ENCODE data around the gene STXBP4.

STXBP4 gene, protein sequence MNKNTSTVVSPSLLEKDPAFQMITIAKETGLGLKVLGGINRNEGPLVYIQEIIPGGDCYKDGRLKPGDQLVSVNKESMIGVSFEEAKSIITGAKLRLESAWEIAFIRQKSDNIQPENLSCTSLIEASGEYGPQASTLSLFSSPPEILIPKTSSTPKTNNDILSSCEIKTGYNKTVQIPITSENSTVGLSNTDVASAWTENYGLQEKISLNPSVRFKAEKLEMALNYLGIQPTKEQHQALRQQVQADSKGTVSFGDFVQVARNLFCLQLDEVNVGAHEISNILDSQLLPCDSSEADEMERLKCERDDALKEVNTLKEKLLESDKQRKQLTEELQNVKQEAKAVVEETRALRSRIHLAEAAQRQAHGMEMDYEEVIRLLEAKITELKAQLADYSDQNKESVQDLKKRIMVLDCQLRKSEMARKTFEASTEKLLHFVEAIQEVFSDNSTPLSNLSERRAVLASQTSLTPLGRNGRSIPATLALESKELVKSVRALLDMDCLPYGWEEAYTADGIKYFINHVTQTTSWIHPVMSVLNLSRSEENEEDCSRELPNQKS

DNA sequence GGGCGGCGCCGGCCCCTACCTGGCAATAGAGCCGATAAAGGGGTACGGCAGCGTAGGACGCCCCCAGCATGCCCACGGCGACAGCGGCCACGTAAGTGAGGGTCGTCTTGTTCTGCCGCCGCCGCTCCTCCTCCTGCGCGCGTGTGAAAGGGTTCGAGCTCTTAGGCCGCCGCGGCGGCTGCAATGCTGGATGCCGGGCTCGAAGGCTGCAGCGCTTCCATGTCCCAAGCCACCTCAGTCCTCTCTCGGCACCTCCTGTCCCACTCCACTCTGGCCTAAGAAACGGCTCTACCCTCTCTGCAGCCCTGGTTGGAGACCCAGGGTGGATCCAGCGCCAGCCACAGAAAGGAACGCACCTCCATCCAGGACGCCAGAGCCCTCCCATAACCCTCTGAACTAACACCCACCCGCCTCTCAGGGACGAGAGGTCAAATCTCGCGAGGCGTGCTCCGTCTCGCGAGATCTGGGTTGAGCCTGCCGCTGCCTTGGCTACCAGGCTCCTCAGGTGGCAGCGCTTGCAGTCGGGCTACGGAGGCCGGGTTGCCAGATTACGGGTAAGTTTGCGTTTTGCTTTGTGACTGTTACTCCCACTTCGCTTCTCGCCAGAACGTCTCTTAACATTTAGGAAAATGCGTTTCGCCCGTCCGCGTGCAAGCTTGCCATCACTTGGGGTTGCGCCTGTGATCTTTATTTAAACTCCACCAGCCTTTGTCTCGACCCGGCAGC, at the start of gene STXBP4, which contains the start of gene COX11:
STXBP4 (plus strand) TSS at position 504 of the 726 bp plus-strand sequence. CDS start 17,455 bp downstream, outside the sequence.
COX11 (minus strand) TSS at position 393 of the 726 bp plus-strand sequence; CDS start at position 385, 8 bp downstream.
- peak within 1 kb of the TSS; percentile 85 to 96 for H3K4me3 ChIP-seq (ENCODE audit: low read depth in 1 of 2, low read length in 2 of 2)
- peak within 1 kb of the TSS; percentile 92 for H3K27ac ChIP-seq (ENCODE audit: low read depth, low read length)
- no peaks in the 10 kb centered on the region for H3K27me3 ChIP-seq (ENCODE audit: control insufficient read depth in 1 of 2, insufficient read depth in 2 of 2, low read length in 2 of 2)
- no peaks in the 10 kb centered on the region for H3K9me3 ChIP-seq (ENCODE audit: low read length)
- peak within 1 kb of the TSS; percentile 56 for H3K9ac ChIP-seq (ENCODE audit: low read length)
- H3K36me3 ChIP-seq (ENCODE audit: insufficient read depth, low read length): peaks cover 14% of the 10 kb centered on the region
- H3K4me1 ChIP-seq (ENCODE audit: insufficient read depth, low read length): peaks cover 13% of the 10 kb centered on the region

- Histone ChIP-seq H3K9me3 (ENCODE audit: low read length) (no peaks in the 10 kb centered on the region), H3K9ac (ENCODE audit: low read length) (no peak overlapping the region), H3K27me3 (ENCODE audit: control insufficient read depth in 1 of 2, insufficient read depth in 2 of 2, low read length in 2 of 2) (no peaks in the 10 kb centered on the region), H3K36me3 (ENCODE audit: insufficient read depth, low read length) (peaks cover 7% of the 10 kb centered on the region), H3K4me1 (ENCODE audit: insufficient read depth, low read length) (no peaks in the 10 kb centered on the region), H3K27ac (ENCODE audit: low read depth, low read length) (no peak overlapping the region), H3K4me3 (ENCODE audit: low read depth in 1 of 2, low read length in 2 of 2) (no peak overlapping the region)
Observed at GRCh38 chr17:54919425-54919824, 49.1 kb upstream of the STXBP4 start.

DNA sequence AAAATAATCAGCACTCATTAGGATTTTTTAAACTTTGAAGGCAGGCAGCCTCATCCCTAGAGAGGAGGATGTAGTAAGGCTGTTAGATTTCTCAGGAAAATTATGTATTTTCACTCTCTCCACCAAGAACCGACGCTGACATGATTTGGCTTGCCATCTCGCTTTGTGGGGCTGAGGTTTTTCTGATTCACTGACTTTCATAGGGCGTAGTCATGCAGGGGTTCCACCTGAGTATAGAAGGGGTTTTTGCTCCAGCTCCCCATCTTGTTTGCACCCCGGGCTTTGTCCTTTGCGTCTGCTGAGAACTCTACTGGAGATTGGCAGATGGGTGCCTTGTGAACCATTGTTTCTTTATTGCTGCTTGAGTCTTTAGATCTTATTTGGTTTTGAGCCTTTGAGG, 47.7 kb upstream of the STXBP4 start:
- H3K36me3 ChIP-seq (ENCODE audit: insufficient read depth, low read length): peaks cover 4% of the 10 kb centered on the region
- H3K9ac ChIP-seq (ENCODE audit: low read length): no peak overlapping the region
- H3K27ac ChIP-seq (ENCODE audit: low read depth, low read length): no peak overlapping the region
- H3K9me3 ChIP-seq (ENCODE audit: low read length): no peaks in the 10 kb centered on the region
- no peaks in the 10 kb centered on the region for H3K27me3 ChIP-seq (ENCODE audit: control insufficient read depth in 1 of 2, insufficient read depth in 2 of 2, low read length in 2 of 2)
- H3K4me1 ChIP-seq (ENCODE audit: insufficient read depth, low read length): no peaks in the 10 kb centered on the region
- no peak overlapping the region for H3K4me3 ChIP-seq (ENCODE audit: low read depth in 1 of 2, low read length in 2 of 2)

DNA sequence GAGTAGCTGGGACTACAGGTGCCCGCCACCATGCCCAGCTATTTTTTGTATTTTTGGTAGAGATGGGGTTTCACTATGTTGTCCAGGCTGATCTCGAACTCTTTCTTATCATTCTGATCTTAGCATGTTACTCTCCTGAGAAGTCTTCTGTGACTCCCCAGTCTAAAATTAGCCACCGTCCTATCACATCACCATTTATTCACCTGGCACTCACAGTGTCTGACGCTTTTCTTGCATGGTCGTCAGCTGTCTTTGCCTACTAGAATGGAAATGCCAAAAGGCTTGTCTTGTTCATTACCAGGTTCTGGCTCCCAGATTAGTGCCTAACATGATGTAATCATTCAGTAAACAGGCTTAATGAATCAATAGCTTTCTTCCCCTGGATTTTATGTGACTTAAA, 44.2 kb upstream of the STXBP4 start:
- Histone ChIP-seq H3K4me3 (ENCODE audit: low read depth in 1 of 2, low read length in 2 of 2) (no peak overlapping the region), H3K27ac (ENCODE audit: low read depth, low read length) (no peak overlapping the region), H3K27me3 (ENCODE audit: control insufficient read depth in 1 of 2, insufficient read depth in 2 of 2, low read length in 2 of 2) (no peaks in the 10 kb centered on the region), H3K9me3 (ENCODE audit: low read length) (no peaks in the 10 kb centered on the region), H3K4me1 (ENCODE audit: insufficient read depth, low read length) (no peaks in the 10 kb centered on the region), H3K9ac (ENCODE audit: low read length) (no peak overlapping the region), H3K36me3 (ENCODE audit: insufficient read depth, low read length) (no peaks in the 10 kb centered on the region)

GRCh38 chr17:54927525-54927924, 41.0 kb upstream of the STXBP4 start:
- Histone ChIP-seq H3K36me3 (ENCODE audit: insufficient read depth, low read length) (peaks cover 4% of the 10 kb centered on the region), H3K4me3 (ENCODE audit: low read depth in 1 of 2, low read length in 2 of 2) (no peak overlapping the region), H3K27me3 (ENCODE audit: control insufficient read depth in 1 of 2, insufficient read depth in 2 of 2, low read length in 2 of 2) (no peaks in the 10 kb centered on the region), H3K9ac (ENCODE audit: low read length) (no peak overlapping the region), H3K9me3 (ENCODE audit: low read length) (no peaks in the 10 kb centered on the region), H3K27ac (ENCODE audit: low read depth, low read length) (no peak overlapping the region), H3K4me1 (ENCODE audit: insufficient read depth, low read length) (no peaks in the 10 kb centered on the region)

DNA sequence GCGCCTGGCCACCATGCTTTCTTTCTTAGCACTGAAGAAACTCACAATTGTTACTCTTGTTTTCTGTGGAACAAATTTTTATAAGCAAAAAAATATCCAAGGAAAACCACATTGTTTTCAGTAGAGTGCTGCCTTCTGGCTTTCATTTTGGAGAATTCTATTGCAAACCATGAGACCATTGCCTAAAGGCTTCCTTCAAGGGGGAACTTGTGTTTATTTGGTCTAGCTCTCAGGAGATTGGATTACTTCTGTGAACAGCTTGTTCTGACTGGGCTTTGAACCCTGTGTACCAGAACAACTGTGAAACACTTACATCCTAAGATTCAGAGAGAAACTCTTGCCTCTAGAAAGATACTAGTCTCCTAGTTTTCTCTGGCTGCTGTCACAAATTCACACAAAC, 35.9 kb upstream of the STXBP4 start:
- Histone ChIP-seq H3K27ac (ENCODE audit: low read depth, low read length) (no peak overlapping the region), H3K9ac (ENCODE audit: low read length) (no peak overlapping the region), H3K9me3 (ENCODE audit: low read length) (no peaks in the 10 kb centered on the region), H3K27me3 (ENCODE audit: control insufficient read depth in 1 of 2, insufficient read depth in 2 of 2, low read length in 2 of 2) (no peaks in the 10 kb centered on the region), H3K4me3 (ENCODE audit: low read depth in 1 of 2, low read length in 2 of 2) (no peak overlapping the region), H3K36me3 (ENCODE audit: insufficient read depth, low read length) (peaks cover 13% of the 10 kb centered on the region), H3K4me1 (ENCODE audit: insufficient read depth, low read length) (no peaks in the 10 kb centered on the region)

DNA sequence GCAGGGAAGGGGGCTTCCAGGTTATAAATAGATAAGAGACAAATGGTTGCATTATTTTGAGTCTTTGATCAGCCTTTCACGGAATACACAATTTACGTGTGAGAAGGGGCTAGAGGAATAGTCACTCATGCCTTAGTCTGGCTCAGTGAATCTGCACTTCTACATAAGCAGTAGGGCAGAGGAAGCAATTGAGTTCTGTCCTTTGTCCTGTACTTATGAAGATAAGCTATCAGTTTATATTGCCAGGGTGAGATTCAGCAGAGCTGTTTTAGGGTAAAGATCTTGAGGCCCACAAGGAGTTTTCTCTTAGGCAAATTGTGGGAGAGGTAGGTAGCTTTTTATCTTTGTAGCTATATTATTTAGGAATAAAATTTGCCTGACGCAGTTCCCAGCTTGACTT, 34.6 kb upstream of the STXBP4 start:
- Histone ChIP-seq H3K9me3 (ENCODE audit: low read length) (no peaks in the 10 kb centered on the region), H3K27me3 (ENCODE audit: control insufficient read depth in 1 of 2, insufficient read depth in 2 of 2, low read length in 2 of 2) (no peaks in the 10 kb centered on the region), H3K27ac (ENCODE audit: low read depth, low read length) (no peak overlapping the region), H3K9ac (ENCODE audit: low read length) (no peak overlapping the region), H3K36me3 (ENCODE audit: insufficient read depth, low read length) (peaks cover 17% of the 10 kb centered on the region), H3K4me1 (ENCODE audit: insufficient read depth, low read length) (no peaks in the 10 kb centered on the region), H3K4me3 (ENCODE audit: low read depth in 1 of 2, low read length in 2 of 2) (no peak overlapping the region)

GRCh38 chr17:54935471-54935870, 33.1 kb upstream of the STXBP4 start:
- Histone ChIP-seq H3K9ac (ENCODE audit: low read length) (no peak overlapping the region), H3K27me3 (ENCODE audit: control insufficient read depth in 1 of 2, insufficient read depth in 2 of 2, low read length in 2 of 2) (no peaks in the 10 kb centered on the region), H3K36me3 (ENCODE audit: insufficient read depth, low read length) (peaks cover 15% of the 10 kb centered on the region), H3K4me3 (ENCODE audit: low read depth in 1 of 2, low read length in 2 of 2) (no peak overlapping the region), H3K4me1 (ENCODE audit: insufficient read depth, low read length) (no peaks in the 10 kb centered on the region), H3K9me3 (ENCODE audit: low read length) (no peaks in the 10 kb centered on the region), H3K27ac (ENCODE audit: low read depth, low read length) (no peak overlapping the region)

DNA sequence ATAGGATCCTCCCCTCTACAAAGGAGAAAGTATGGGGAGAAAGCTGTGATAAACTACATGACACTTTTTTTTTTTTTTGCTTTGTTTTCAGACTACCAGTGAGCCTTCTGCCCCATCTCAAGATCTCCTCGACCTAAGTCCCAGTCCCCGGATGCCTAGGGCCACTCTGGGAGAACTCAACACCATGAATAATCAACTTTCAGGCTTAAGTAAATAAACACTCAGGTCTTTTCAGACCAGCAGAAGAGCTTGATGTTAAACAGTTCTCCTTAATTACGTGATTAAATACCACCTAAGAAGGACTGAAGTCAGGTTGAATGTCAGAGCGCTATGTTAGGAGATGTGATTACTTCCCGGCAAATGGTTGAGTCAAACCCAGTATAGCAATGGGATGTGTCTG, 31.5 kb upstream of the STXBP4 start:
- no peak overlapping the region for H3K27ac ChIP-seq (ENCODE audit: low read depth, low read length)
- no peak overlapping the region for H3K4me3 ChIP-seq (ENCODE audit: low read depth in 1 of 2, low read length in 2 of 2)
- H3K9ac ChIP-seq (ENCODE audit: low read length): no peak overlapping the region
- H3K9me3 ChIP-seq (ENCODE audit: low read length): no peaks in the 10 kb centered on the region
- no peaks in the 10 kb centered on the region for H3K27me3 ChIP-seq (ENCODE audit: control insufficient read depth in 1 of 2, insufficient read depth in 2 of 2, low read length in 2 of 2)
- H3K36me3 ChIP-seq (ENCODE audit: insufficient read depth, low read length): peaks cover 15% of the 10 kb centered on the region
- no peaks in the 10 kb centered on the region for H3K4me1 ChIP-seq (ENCODE audit: insufficient read depth, low read length)

DNA sequence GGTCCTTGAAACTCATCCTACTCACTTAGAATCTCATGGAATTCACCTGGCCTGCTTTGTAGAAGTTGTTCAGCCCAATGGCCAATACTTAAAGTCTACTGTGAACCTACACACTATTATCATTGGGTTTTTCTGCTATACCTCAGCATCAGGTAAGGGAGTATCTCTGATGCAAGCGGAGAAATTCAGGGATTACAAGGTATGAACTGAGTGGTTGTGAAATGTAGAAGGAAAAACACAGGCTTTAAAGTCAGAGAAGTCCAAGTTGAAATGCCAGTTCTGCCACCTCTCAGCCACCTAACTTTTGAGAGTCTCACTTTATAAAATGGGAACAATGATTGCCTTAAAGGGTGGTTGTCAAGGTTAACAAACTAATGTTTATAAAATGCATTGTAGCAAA, 31.1 kb upstream of the STXBP4 start:
- Histone ChIP-seq H3K27me3 (ENCODE audit: control insufficient read depth in 1 of 2, insufficient read depth in 2 of 2, low read length in 2 of 2) (no peaks in the 10 kb centered on the region), H3K9me3 (ENCODE audit: low read length) (no peaks in the 10 kb centered on the region), H3K4me3 (ENCODE audit: low read depth in 1 of 2, low read length in 2 of 2) (no peak overlapping the region), H3K27ac (ENCODE audit: low read depth, low read length) (no peak overlapping the region), H3K4me1 (ENCODE audit: insufficient read depth, low read length) (no peaks in the 10 kb centered on the region), H3K9ac (ENCODE audit: low read length) (no peak overlapping the region), H3K36me3 (ENCODE audit: insufficient read depth, low read length) (peaks cover 15% of the 10 kb centered on the region)

DNA sequence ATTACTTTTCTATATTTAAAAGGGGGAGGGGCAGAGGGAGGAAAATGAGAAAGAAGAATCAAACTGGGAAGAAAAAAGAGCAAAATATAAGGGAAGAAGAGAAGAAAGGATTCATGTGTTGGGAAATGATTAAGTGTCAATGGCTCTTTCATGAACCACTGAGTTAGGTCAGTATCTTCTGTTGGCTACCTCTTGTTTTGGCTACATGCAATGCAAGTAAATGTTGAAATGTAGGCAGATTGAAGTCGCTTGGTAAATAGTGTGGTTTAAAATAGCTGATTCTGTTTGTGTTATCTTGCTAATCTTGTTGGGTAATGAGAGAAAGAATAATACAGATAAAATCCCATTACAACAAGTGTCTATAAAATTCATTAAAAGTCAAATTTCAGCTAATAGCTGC, 27.3 kb upstream of the STXBP4 start:
- no peak overlapping the region for H3K9ac ChIP-seq (ENCODE audit: low read length)
- no peak overlapping the region for H3K27ac ChIP-seq (ENCODE audit: low read depth, low read length)
- no peak overlapping the region for H3K4me3 ChIP-seq (ENCODE audit: low read depth in 1 of 2, low read length in 2 of 2)
- H3K4me1 ChIP-seq (ENCODE audit: insufficient read depth, low read length): no peaks in the 10 kb centered on the region
- no peaks in the 10 kb centered on the region for H3K9me3 ChIP-seq (ENCODE audit: low read length)
- no peaks in the 10 kb centered on the region for H3K27me3 ChIP-seq (ENCODE audit: control insufficient read depth in 1 of 2, insufficient read depth in 2 of 2, low read length in 2 of 2)
- H3K36me3 ChIP-seq (ENCODE audit: insufficient read depth, low read length): peaks cover 15% of the 10 kb centered on the region
